Sigmoid colon (tissue), 3 donors: Measurements from ENCODE around the gene SLC35B3.

ENCODE experiments used
- CTCF ChIP-seq, 4 experiments: fragments of 450-650 bp in 3 of 4; fragments of 200-600 bp in 1 of 4; IDR thresholded peaks; one replicate each; pipeline ENCODE4 v1.5.1; 2016 to 2019; ENCODE audit warnings: antibody characterized with exemption in 4 of 4, mild to moderate bottlenecking in 3 of 4, moderate library complexity in 2 of 4
- POLR2A ChIP-seq, 2 donors: fragments of 450-650 bp; IDR thresholded peaks; one replicate each; pipeline ENCODE4 v1.6.1; 2016; ENCODE audit warnings: antibody characterized with exemption in 2 of 2, mild to moderate bottlenecking in 2 of 2, moderate library complexity in 2 of 2

- TF ChIP-seq POLR2A (IDR thresholded peaks at IDR 0.05): no peak
- TF ChIP-seq CTCF (IDR thresholded peaks at IDR 0.05): no peak
Measured at GRCh38 chr6:8462169-8462568, 26.8 kb upstream of the SLC35B3 start.
